ENCODE data around the gene OPA1. TPM values are rescaled to one million over a fixed set of nuclear protein-coding genes. Genes with fewer than 3 reads are reported as not detected.

The OPA1 gene
- total RNA-seq, 4 donors from 2014 or later, result 37.7 to 44.7 (median 40.4) TPM

GRCh38 chr3:193716150-193716549 is 123.1 kb downstream of the OPA1 start:
- TF ChIP-seq POLR2A (IDR thresholded peaks at IDR 0.05) (no peak), CTCF (IDR thresholded peaks at IDR 0.05) (no peak), EP300 (IDR thresholded peaks at IDR 0.05) (no peak)
- no peak overlapping the region for H3K27ac ChIP-seq
- no peak overlapping the region for H3K4me3 ChIP-seq
- 74 to 75% methylated on average over 4 of the region's 4 CpGs for WGBS, 2 donors
- peaks cover 0 to 12% (median 4%) of the 10 kb centered on the region in 4 donors for H3K4me1 ChIP-seq
- DNase-seq (ENCODE audit: low spot score in 2 of 2), result no peak
- no peaks in the 10 kb centered on the region for H3K36me3 ChIP-seq
- H3K27me3 ChIP-seq, result no peaks in the 10 kb centered on the region
- peaks cover 0 to 26% (median 2%) of the 10 kb centered on the region in 4 donors for H3K9me3 ChIP-seq

GRCh38 chr3:193719735-193720134 is 126.7 kb downstream of the OPA1 start:
- no peaks in the 10 kb centered on the region for H3K36me3 ChIP-seq
- no peaks in the 10 kb centered on the region for H3K27me3 ChIP-seq
- H3K27ac ChIP-seq, result no peak overlapping the region
- H3K4me1 ChIP-seq, result no peaks in the 10 kb centered on the region
- no peak for DNase-seq (ENCODE audit: low spot score in 2 of 2)
- no peak overlapping the region for H3K4me3 ChIP-seq
- H3K9me3 ChIP-seq, result peaks cover 0 to 19% (median 0%) of the 10 kb centered on the region in 4 donors
- WGBS, 2 donors, result 66 to 71% methylated on average over 7 of the region's 7 CpGs
- no peak for TF ChIP-seq EP300 (IDR thresholded peaks at IDR 0.05)
- no peak for TF ChIP-seq POLR2A (IDR thresholded peaks at IDR 0.05)
- no peak for TF ChIP-seq CTCF (IDR thresholded peaks at IDR 0.05)

- peaks cover 0 to 15% (median 0%) of the 10 kb centered on the region in 4 donors for H3K9me3 ChIP-seq
- H3K4me1 ChIP-seq, result no peaks in the 10 kb centered on the region
- no peak for DNase-seq (ENCODE audit: low spot score in 2 of 2)
- no peak overlapping the region for H3K27ac ChIP-seq
- no peaks in the 10 kb centered on the region for H3K36me3 ChIP-seq
- TF ChIP-seq CTCF (IDR thresholded peaks at IDR 0.05) (no peak), POLR2A (IDR thresholded peaks at IDR 0.05) (no peak), EP300 (IDR thresholded peaks at IDR 0.05) (no peak)
- WGBS, 2 donors, result 96 to 97% methylated on average over 3 of the region's 3 CpGs
- no peaks in the 10 kb centered on the region for H3K27me3 ChIP-seq
- H3K4me3 ChIP-seq, result no peak overlapping the region
Measured at GRCh38 chr3:193720169-193720568, 127.2 kb downstream of the OPA1 start.

- no peak for DNase-seq (ENCODE audit: low spot score in 2 of 2)
- 84 to 86% methylated on average over 3 of the region's 3 CpGs for WGBS, 2 donors
- H3K4me3 ChIP-seq, result no peak overlapping the region
- no peaks in the 10 kb centered on the region for H3K36me3 ChIP-seq
- H3K4me1 ChIP-seq, result no peaks in the 10 kb centered on the region
- TF ChIP-seq EP300 (IDR thresholded peaks at IDR 0.05) (no peak), POLR2A (IDR thresholded peaks at IDR 0.05) (no peak), CTCF (IDR thresholded peaks at IDR 0.05) (no peak)
- H3K27me3 ChIP-seq, result no peaks in the 10 kb centered on the region
- H3K9me3 ChIP-seq, result peaks cover 0 to 9% (median 0%) of the 10 kb centered on the region in 4 donors
- no peak overlapping the region for H3K27ac ChIP-seq
Measured at GRCh38 chr3:193722566-193722965, 129.6 kb downstream of the OPA1 start.

GRCh38 chr3:193727089-193727488 is 134.1 kb downstream of the OPA1 start:
- WGBS, 2 donors, result 41 to 53% methylated on average over 6 of the region's 6 CpGs
- Histone ChIP-seq H3K36me3 (no peaks in the 10 kb centered on the region), H3K9me3 (no peaks in the 10 kb centered on the region), H3K4me3 (no peak overlapping the region), H3K4me1 (no peaks in the 10 kb centered on the region), H3K27ac (no peak overlapping the region), H3K27me3 (no peaks in the 10 kb centered on the region)
- TF ChIP-seq POLR2A (IDR thresholded peaks at IDR 0.05) (no peak), EP300 (IDR thresholded peaks at IDR 0.05) (no peak), CTCF (IDR thresholded peaks at IDR 0.05) (no peak)
- no peak for DNase-seq (ENCODE audit: low spot score in 2 of 2)
